ENCODE measurements around the gene HPCAL1.

HPCAL1 gene

DNA sequence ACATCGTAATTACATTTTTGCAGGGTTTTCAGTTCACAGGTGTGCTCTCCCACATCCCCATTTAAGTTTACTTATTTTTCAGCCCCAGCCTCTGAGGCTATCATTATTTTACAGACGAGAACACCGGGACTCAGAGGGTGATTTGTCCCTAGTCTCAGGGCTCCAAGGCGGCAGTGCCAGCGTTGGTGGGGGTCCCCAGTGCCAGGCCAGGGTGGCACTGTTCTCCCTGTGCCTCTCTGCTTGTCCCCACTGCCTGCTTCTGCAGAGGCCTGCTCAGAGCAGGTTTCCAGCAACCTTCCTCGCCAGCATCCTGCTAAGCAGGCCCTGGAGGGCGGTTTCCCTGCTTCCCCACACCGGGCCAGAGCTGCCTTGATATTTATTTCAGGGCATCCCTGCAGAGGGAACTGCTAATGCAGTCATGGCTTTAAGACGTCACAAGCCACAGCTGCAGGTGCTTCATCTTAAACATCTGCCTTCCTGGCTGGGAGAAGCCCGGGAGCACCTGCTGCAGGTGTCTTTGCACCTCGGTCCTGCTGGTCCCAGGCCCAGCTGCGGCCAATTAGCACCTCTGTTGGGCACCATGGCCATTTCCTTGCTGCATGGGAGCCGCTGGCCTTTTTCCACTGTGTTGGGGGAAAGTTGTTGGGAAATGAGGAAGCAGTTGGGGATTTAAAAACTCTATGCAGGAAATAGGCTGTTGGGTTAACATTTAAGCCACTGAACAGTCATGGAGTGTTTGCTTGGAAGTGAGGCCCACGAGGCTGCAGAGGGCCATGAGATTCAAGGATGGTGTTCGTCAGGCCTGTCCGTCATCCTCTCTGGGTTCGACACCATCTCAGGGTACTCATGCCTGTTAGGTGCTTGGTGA is 22.8 kb downstream of the HPCAL1 start:
- DNase-seq, result peak; percentile 26

- DNase-seq, result no peak
Measured at GRCh38 chr2:10326151-10326616, 23.5 kb downstream of the HPCAL1 start.

- DNase-seq, result peak; percentile 74
Measured at GRCh38 chr2:10326707-10327594, 24.2 kb downstream of the HPCAL1 start.

DNA sequence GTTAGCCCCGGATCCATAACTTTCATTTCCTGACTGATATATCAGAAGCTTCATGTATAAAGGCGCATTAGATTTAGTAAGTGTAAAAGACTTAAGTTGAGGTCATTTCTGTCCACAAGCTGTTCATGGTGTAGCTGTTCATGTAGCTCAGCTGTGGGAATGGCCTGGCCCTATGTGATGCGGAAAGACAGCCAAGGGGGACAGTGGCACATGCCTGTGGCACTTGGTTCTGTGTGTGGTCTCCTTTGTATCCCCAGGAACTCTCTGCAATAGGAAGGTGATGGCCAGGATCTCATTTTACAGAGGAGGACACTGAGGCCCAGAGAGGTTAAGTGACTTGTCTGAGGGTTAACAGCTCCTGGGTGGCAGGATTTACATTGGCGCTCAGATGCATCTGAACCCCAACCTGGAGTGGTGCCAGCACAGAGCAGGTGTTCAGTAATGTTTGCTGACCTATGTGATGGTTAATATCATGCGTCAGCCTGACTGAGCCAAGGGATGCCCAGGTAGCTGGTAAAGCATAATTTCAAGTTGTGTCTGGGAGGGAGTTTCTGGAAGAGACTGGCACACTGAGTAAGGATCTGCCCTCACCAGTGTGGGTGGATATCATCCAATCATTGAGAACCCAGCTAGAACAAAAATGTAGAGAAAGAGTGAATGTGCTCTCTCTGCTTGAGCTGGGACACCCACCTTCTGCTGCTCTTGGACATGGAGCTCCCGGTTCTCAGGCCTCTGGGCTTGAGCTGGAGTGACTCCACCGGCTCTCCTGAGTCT is 25.4 kb downstream of the HPCAL1 start:
- peak; percentile 20 for DNase-seq

DNA sequence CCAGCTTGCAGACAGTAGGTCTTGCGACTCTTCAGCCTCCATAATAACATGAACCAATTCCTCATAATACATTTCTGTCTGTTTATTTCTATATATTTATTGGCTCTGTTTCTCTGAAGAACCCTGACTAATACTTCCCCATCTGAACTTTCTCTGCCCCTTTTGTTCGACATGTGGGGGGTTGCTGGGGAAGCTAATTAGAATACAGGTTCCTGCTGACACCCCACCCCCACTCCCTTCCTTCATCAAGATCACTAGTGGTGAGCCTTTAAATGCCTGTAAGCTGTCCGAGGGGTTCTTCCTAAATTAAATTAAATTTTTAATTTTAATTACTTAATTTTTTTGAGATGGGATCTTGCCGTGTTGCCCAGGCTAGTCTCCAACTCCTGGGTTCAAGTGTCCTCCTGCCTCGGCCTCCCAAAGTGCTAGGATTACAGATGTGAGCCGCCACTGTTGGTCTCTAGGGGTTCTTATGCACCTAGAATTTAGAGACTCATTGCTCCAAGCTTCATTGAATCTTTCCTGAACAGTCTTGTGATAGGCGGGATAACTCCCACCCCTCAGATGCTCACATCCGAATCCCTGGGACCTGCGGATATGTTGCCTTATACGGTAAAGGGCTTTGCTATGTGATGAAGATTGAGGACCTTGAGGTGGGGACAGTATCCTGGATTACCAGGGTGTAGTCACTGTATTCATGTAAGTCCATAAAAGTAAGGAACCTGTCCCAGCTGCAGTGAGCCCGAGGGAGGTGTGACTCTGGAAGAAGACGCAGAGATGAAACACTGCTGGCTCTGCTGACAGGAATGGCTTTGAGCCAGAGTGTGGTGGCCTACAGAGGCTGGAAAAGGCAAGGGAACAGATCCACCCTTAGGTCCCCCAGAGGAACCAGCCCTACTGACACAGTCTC is 26.2 kb downstream of the HPCAL1 start:
- no peak for DNase-seq

DNA sequence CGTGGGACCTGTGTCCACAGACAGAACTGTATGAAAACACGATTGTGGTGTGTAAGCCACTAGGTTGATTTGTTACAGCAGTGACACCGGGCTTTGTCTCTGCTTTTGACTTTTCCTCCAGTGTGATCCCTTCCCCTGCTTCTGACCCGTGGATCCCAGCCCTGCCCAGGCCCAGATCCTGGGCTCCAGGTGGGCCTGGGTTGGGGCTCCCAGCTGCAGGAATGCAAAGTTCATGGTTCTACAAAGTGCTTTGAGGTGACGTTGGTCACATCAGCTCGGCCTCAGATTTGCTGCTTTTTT is 26.8 kb downstream of the HPCAL1 start:
- no peak for DNase-seq

- no peak for DNase-seq
Measured at GRCh38 chr2:10329880-10330699, 27.4 kb downstream of the HPCAL1 start.

DNA sequence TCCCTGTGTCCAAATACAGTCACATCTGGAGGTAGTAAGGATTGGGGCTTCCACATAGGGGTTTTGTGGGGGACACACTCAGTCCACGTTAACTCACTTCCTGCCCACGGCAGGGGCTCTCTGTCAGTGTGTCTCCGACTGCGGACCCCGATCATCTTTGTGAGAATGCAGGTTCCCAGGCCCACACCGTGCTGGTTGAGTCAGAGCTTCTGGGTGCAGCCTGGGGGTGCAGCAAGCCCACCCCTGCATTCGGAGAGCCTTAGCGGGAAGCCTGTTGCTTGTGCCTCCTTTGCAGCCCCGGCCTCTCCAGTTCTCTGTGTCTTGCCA is 28.0 kb downstream of the HPCAL1 start:
- DNase-seq, result no peak

DNA sequence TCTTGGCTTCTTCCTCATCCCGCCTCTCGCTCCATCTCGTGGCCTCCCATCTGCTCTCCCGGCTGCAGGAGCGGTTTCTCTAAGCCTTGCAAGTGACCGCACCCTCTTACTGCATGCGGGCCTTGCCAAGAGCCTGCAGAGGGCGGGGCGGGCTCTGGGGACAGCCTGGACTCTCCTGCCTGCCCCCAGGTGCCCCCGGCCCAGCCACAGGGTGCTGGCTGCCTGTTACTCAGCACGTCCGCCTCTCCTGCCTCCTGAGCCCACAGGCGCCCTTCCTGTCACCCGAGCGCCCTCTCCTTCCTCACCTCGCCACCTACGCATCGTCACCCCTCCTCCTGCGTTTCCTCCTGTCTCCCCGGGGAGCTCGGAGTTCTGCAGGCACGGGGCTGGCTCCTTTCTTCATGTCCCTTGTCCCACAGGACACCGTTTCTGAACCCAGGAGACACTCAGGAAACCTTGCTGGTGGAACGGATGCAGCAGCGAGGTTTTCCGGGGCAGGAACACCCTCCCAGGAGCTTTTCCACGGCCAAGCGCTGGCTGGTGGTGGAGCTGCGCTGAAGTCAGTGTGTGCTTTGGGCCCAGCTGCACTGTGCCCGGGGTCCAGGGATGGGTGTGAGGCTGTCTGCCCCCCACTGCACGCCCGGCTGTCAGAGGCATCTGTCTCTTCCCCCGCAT is 28.5 kb downstream of the HPCAL1 start:
- DNase-seq, result no peak

GRCh38 chr2:10331702-10332401 is 29.1 kb downstream of the HPCAL1 start:
- peak; percentile 23 for DNase-seq

DNA sequence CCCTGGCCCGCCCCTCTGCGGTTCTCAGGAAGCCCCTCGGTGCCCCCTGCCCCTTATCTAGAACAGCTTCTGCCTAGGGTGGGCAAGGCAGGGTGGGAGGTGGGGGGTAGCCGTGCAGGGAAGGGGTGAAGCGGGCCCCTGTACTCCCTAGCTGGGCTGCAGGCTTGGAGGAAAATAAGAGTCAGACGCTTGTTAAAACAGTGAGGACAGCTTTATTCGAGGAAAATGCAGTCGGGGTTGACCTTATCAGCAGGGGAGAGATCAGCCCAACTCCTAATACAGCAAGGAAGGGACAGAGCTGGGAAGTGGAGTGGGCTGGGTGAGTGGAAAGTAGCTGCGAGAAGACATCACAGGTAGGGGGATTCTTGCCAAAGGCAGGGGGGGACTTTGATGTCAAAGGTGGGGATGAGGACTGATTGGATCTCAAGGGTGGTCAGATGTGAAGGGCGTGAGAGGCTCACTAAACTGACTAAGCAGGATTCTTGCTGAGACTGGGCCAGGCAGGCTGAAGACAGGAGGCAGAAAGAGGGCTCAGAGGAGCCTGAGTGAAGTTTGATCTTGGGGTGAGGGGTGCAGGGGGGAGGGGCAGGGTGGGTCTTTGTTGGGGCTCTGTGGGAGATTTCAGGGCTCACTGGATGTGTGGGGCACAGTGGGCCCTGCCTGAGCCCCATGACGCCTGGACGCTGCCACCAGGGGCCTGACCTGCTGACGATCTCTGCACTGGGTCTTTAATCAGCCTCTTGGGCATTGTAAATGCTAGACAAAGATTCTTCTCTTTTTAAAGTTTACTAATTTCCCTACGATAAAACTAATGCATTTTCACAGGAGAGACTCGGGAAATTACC is 29.9 kb downstream of the HPCAL1 start:
- no peak for DNase-seq

- DNase-seq, result no peak
Measured at GRCh38 chr2:10333247-10333613, 30.5 kb downstream of the HPCAL1 start.

DNA sequence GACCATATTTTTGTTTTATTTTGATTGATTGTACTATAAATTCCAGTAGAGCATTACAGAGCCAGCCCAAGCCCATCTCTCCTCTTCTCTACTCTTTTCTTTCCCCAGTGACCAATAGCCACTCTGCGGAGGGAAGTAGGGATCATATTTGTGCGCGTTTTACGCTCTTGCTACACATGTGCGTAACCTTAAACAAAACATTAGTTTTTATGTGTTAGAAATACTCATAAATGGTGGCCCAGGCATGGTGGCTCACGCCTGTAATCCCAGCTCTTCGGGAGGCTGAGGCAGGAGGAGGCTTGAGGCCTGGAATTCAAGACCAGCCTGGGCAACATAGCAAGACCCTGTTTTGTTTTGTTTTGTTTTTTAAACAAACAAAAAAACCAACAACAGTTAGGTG is 31.3 kb downstream of the HPCAL1 start:
- no peak for DNase-seq

DNA sequence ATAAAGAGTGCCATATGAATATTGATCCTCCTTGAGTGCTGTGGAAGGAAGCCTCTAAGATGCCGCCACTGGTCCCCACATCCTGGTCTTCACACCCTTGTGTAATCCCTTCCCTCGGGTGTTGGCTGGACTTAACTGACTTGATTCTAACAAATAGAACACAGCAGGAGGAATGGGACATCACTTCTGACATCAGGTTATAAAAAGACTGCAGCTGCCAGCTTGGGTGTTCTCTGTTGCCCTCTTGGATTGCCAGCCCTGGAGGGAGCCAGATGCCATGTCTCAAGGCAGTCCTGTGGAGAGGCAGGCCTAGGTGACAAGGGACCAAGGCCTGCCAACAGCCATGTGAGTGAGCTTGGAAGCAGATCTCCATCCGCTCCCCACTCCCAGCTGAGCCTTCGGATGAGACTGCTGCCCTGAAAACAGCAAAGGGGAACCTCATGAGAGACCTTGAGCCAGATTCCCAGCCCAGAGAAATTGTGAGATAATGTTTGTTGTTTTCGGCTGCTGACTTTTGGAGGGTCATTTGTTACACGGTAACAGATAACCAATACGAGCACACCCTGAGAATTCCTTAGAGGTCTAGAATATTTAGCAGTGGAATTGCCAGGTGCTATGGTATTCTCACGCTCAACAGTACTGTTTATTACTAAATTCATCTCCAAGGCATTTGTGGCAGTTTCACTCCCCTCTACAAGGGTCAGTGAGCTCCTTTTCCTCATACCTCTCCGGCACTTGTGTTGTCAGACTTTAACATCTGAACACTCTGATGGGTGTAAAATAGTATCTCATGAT is 32.5 kb downstream of the HPCAL1 start:
- DNase-seq, result no peak

DNA sequence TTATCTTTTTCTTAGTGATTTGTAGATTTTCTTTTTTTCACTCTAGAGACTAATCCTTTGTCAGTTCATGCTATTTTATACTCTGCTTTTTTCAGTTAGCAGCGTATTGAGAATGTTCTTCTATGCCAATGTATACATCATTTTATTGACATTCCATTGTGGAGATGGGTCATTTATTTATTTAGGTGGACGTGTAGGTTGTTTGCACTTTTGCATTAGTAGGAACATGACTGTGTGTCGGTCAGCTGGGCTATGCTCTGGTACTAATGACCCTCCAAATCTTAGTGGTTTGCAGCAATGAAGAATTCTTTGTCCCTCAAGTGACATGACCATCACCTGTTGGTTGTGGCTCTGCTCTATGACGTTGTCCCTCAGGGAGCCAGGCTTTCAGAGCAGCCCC is 33.6 kb downstream of the HPCAL1 start:
- DNase-seq, result no peak

- DNase-seq, result no peak
Measured at GRCh38 chr2:10337449-10338269, 35.0 kb downstream of the HPCAL1 start.

All from NCI-H1105 (cell line).